ENCODE measurements around the gene MX2. TPM values are rescaled to one million over a fixed set of nuclear protein-coding genes. Genes with fewer than 3 reads are reported as not detected.
A peak's percentile ranks its signal among the peaks of the same experiment; 100 is the strongest.

MX2 gene
- polyA plus RNA-seq, 2 donors: 4.2 to 5.7 TPM

DNA sequence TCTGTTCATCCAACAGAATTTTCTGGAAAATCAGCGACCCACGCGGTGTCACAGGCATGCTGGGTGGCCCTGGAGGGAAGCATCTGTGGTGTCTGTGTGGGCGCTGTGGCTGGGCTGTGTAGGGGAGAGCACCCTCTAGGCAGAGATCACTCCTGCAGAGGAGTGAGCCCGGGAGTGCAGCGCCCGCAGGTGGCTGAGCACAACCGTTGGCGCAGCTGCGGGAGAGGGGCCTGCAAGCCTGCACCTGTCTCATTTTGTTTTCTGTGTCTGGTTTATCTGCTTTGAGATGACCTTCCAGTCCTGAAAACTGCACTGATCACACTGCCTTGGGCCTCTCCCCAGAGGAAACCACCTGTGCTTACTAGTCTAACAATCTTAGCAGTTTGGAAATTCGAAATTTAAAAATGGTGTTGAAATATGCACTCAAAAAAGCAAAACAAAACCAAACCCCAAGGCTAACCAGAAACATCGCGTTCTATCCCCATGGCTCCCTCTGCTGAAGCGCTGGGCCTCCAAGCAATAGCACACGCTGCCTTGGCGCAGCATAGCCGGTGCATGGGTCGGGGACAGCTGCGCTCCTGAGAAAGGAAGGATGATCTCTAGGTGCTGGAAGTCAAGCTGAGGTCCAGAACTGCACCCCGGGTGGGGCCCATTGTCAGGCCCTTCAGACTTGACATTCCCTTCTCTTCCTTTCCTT is 40.5 kb upstream of the MX2 start:
- no peaks in the 10 kb centered on the region for H3K27me3 ChIP-seq (ENCODE audit: control insufficient read depth in 1 of 2, insufficient read depth in 2 of 2, low read length in 2 of 2)
- H3K27ac ChIP-seq (ENCODE audit: low read depth in 2 of 2, low read length in 1 of 2): peak overlapping the region in 1 of 2 donors; percentile 36
- H3K4me3 ChIP-seq (ENCODE audit: low read depth in 1 of 2, low read length in 2 of 2): no peak overlapping the region
- 66 to 72% methylated on average over 20 of the region's 20 CpGs for WGBS, 2 donors
- H3K36me3 ChIP-seq (ENCODE audit: control insufficient read depth in 2 of 2, insufficient read depth in 2 of 2, low read length in 1 of 2): no peaks in the 10 kb centered on the region
- no peaks in the 10 kb centered on the region for H3K9me3 ChIP-seq (ENCODE audit: control insufficient read depth in 2 of 2, insufficient read depth in 1 of 2, low read depth in 1 of 2, low read length in 1 of 2)
- H3K4me1 ChIP-seq (ENCODE audit: control insufficient read depth in 2 of 2, insufficient read depth in 2 of 2, low read length in 1 of 2): peaks cover 6 to 30% of the 10 kb centered on the region in 2 donors

DNA sequence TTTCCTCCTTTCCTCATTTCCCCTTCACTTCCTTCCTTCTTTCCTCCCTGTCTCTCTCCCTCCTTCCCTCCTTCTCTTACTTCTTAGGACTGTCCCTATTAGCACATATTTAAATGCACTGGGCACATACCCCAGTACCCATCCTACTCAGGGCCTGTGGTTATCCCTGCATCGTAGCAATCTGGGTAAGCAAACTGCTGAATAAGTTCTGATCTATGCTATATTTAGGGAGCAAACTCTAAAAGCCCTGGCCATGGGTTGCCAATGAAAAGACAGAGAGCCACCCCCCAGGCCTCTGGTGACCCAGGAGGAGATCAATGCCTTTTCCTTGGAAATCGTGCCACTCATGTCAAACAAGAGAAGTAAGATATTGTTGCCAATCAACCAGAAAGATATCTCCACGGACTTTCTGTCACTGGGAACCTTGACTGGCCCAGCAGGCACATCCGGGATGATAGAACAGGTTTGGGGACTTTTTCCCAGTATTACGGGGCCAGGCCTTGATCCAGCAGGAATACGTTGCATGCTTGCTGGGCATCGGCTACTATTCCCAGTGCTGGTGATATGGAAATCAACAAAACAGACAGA is 39.8 kb upstream of the MX2 start:
- Histone ChIP-seq H3K36me3 (ENCODE audit: control insufficient read depth in 2 of 2, insufficient read depth in 2 of 2, low read length in 1 of 2) (no peaks in the 10 kb centered on the region), H3K9me3 (ENCODE audit: control insufficient read depth in 2 of 2, insufficient read depth in 1 of 2, low read depth in 1 of 2, low read length in 1 of 2) (no peaks in the 10 kb centered on the region), H3K4me1 (ENCODE audit: control insufficient read depth in 2 of 2, insufficient read depth in 2 of 2, low read length in 1 of 2) (peaks cover 4 to 31% of the 10 kb centered on the region in 2 donors), H3K4me3 (ENCODE audit: low read depth in 1 of 2, low read length in 2 of 2) (no peak overlapping the region), H3K27me3 (ENCODE audit: control insufficient read depth in 1 of 2, insufficient read depth in 2 of 2, low read length in 2 of 2) (no peaks in the 10 kb centered on the region), H3K27ac (ENCODE audit: low read depth in 2 of 2, low read length in 1 of 2) (no peak overlapping the region)
- 52 to 56% methylated on average over 7 of the region's 7 CpGs for WGBS, 2 donors

DNA sequence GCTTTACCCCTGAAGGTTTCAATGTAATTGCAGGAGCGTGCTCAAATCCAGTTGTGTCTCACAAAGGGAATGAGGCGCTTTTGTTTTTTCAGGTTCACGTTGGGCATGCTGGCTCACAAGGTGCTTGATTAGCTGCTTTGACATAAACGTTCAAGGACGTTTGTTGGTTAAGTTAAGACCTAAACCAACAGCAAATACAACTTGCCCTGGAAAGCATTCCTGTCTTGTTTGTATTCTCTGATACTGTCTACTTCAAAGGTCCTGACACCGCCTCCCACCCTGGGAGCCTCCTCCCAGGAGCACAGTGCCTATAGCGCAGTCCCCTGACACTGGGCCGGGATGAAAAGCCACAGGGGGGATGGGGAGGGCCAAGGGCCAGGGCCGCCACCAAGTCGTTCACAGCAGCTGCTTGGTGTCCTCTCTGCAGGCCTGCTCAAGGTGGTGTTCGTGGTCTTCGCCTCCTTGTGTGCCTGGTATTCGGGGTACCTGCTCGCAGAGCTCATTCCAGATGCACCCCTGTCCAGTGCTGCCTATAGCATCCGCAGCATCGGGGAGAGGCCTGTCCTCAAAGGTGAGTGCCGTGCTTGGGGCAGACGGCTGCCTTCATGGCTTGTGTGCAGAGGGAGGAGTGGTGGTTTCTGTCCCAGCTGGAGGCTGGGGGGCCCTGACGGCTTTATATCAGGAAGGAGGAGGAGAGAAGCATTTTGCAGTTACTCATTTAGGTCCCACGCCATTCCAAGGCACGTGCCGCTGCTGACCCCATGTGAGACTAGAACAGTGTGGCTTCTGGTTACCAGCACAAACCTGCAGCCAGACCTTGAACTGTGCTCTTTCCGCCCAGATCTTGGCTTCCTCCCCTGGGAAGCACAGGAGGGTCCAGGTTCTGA is 39.1 kb upstream of the MX2 start:
- H3K4me3 ChIP-seq (ENCODE audit: low read depth in 1 of 2, low read length in 2 of 2): no peak overlapping the region
- no peak overlapping the region for H3K27ac ChIP-seq (ENCODE audit: low read depth in 2 of 2, low read length in 1 of 2)
- H3K4me1 ChIP-seq (ENCODE audit: control insufficient read depth in 2 of 2, insufficient read depth in 2 of 2, low read length in 1 of 2): peaks cover 3 to 31% of the 10 kb centered on the region in 2 donors
- H3K36me3 ChIP-seq (ENCODE audit: control insufficient read depth in 2 of 2, insufficient read depth in 2 of 2, low read length in 1 of 2): no peaks in the 10 kb centered on the region
- 71 to 81% methylated on average over 23 of the region's 23 CpGs for WGBS, 2 donors
- H3K9me3 ChIP-seq (ENCODE audit: control insufficient read depth in 2 of 2, insufficient read depth in 1 of 2, low read depth in 1 of 2, low read length in 1 of 2): no peaks in the 10 kb centered on the region
- no peaks in the 10 kb centered on the region for H3K27me3 ChIP-seq (ENCODE audit: control insufficient read depth in 1 of 2, insufficient read depth in 2 of 2, low read length in 2 of 2)

DNA sequence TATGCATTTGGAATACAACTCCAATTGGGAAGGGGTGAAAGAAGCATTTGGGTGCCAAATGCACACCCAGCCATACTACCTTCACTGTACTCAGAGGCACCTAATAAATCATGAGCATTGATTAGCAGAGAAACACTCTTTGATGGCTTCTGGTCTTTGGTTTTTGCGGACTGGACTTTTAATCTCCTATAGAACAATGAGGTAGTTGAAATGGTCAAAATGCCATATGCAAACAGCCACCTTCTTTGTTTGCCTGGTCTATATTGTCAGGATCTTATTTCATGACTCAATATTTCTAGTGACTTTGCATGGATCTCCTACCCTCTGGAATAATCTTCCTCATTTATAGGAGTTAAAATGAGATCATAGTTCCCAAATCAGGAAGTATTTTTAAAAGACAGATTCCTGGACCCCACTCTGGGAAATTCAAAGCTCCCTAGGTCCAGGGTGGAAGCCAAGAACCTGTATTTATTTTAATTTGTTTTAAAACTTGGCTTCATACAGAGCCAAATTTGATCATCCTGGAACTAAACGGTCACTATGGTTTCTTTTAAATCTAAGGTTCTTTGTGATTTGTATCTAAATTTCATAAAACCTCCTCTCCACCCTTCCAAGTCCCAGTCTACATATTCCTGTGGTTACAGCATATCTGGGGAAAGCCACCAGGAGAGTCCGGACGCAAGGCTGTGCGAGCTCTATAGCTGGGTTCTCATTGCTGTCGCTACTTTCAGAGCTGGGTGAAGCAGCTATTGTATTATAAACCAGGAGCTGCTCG is 36.5 kb upstream of the MX2 start:
- no peaks in the 10 kb centered on the region for H3K9me3 ChIP-seq (ENCODE audit: control insufficient read depth in 2 of 2, insufficient read depth in 1 of 2, low read depth in 1 of 2, low read length in 1 of 2)
- WGBS, 2 donors: 77 to 85% methylated on average over 7 of the region's 7 CpGs
- no peaks in the 10 kb centered on the region for H3K36me3 ChIP-seq (ENCODE audit: control insufficient read depth in 2 of 2, insufficient read depth in 2 of 2, low read length in 1 of 2)
- H3K4me3 ChIP-seq (ENCODE audit: low read depth in 1 of 2, low read length in 2 of 2): no peak overlapping the region
- H3K27ac ChIP-seq (ENCODE audit: low read depth in 2 of 2, low read length in 1 of 2): no peak overlapping the region
- peaks cover 3 to 26% of the 10 kb centered on the region in 2 donors for H3K4me1 ChIP-seq (ENCODE audit: control insufficient read depth in 2 of 2, insufficient read depth in 2 of 2, low read length in 1 of 2)
- no peaks in the 10 kb centered on the region for H3K27me3 ChIP-seq (ENCODE audit: control insufficient read depth in 1 of 2, insufficient read depth in 2 of 2, low read length in 2 of 2)

DNA sequence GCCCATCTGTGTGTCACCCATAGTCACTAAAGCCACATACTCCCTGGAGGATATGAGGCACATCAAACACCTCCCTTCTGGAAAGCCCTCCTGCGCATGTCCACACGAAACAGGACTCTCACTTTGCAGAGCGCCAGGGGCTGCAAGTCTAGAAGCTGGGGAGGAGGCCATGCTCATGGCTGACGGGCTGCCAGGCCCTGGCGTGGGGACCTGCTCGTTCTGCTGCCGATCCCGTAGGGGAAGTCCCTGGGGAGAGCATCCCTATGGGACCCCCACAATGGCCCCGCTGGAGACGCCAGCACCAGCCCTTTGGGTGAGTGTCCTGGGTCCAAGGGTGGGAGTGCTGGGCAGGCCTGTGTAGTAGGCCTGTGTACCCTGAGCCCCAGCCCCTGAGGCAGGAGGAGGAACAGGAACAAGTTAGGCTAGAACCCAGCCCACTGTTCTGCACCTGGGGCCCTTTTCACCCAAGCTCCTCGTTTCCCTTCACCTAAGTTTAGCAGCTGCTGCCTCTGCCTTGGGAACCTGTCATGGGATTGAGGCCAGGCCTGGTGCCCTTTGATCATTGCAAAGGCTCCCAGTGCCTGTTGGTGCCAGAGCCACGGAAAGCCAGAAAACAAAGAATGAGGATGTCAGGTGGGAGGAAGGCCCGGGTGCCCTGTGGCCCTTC is 35.3 kb upstream of the MX2 start:
- H3K4me3 ChIP-seq (ENCODE audit: low read depth in 1 of 2, low read length in 2 of 2): no peak overlapping the region
- no peaks in the 10 kb centered on the region for H3K9me3 ChIP-seq (ENCODE audit: control insufficient read depth in 2 of 2, insufficient read depth in 1 of 2, low read depth in 1 of 2, low read length in 1 of 2)
- no peak overlapping the region for H3K27ac ChIP-seq (ENCODE audit: low read depth in 2 of 2, low read length in 1 of 2)
- H3K27me3 ChIP-seq (ENCODE audit: control insufficient read depth in 1 of 2, insufficient read depth in 2 of 2, low read length in 2 of 2): no peaks in the 10 kb centered on the region
- H3K4me1 ChIP-seq (ENCODE audit: control insufficient read depth in 2 of 2, insufficient read depth in 2 of 2, low read length in 1 of 2): peaks cover 3 to 15% of the 10 kb centered on the region in 2 donors
- WGBS, 2 donors: 78% methylated on average over 13 of the region's 13 CpGs
- no peaks in the 10 kb centered on the region for H3K36me3 ChIP-seq (ENCODE audit: control insufficient read depth in 2 of 2, insufficient read depth in 2 of 2, low read length in 1 of 2)

DNA sequence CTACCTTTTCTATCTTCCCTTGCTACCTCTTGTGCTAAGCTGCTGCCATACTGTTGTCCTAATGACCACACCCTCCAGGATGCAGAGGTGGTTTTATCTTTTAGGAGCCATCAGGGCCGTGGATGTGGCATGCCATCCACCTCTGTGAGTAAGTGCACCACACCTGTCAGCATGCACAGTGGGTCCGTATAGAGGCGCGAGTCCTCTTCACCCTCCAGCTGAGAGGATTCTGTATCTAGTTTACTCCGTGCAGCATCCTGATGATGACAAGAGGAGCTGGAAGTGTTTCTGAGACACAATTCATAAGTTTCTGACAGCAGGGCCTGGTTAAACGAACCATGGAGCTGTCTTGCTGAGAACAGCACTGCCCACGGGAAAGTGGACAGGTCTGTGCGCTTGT is 34.1 kb upstream of the MX2 start:
- Histone ChIP-seq H3K36me3 (ENCODE audit: control insufficient read depth in 2 of 2, insufficient read depth in 2 of 2, low read length in 1 of 2) (no peaks in the 10 kb centered on the region), H3K27me3 (ENCODE audit: control insufficient read depth in 1 of 2, insufficient read depth in 2 of 2, low read length in 2 of 2) (no peaks in the 10 kb centered on the region), H3K4me3 (ENCODE audit: low read depth in 1 of 2, low read length in 2 of 2) (no peak overlapping the region), H3K9me3 (ENCODE audit: control insufficient read depth in 2 of 2, insufficient read depth in 1 of 2, low read depth in 1 of 2, low read length in 1 of 2) (no peaks in the 10 kb centered on the region), H3K27ac (ENCODE audit: low read depth in 2 of 2, low read length in 1 of 2) (no peak overlapping the region), H3K4me1 (ENCODE audit: control insufficient read depth in 2 of 2, insufficient read depth in 2 of 2, low read length in 1 of 2) (peaks cover 0 to 9% of the 10 kb centered on the region in 2 donors)
- WGBS, 2 donors: 86 to 87% methylated on average over 8 of the region's 8 CpGs

DNA sequence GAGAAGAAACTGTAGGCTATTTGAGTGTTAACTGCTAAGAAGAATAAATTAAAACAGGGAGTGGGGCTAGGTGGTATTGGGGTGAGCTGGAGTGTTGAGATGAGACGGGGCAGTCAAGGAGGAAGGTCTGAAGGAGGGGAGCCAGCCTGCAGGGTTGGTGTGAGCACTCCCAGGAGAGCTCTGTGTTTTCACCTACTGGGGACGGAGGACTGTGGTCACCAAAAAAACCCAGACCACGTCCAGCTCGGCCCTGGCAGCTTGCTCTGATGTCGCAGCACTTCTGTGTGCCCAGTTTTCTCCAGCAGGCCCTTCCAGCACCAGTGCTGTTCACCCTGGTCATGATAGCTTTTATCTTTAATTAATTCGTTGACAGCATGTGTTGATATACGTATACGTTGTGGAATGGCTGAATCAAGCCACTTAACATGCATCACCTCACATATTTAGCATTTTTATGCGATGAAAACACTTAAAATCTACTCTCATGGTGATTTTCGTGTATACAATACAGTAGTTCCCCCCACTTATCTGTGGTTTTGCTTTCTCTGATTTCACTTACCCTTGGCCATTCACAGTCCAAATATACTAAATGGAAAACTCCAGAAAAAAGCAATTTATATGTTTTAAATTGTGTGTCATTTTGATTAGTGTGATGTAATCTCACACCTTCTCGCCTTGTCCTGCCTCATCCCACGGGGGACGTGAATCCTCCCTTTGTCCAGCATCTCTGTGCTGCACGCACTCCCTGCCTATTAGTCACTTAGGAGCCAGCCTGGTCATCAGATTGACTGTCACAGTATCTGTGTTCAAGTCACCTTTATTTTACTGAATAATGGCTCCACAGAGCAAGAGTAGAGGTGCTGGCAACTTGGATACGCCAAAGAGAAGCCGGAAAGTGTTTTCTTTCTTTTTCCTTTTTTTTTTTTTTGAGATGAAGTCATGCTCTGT is 32.9 kb upstream of the MX2 start:
- Histone ChIP-seq H3K4me3 (ENCODE audit: low read depth in 1 of 2, low read length in 2 of 2) (no peak overlapping the region), H3K27ac (ENCODE audit: low read depth in 2 of 2, low read length in 1 of 2) (no peak overlapping the region), H3K36me3 (ENCODE audit: control insufficient read depth in 2 of 2, insufficient read depth in 2 of 2, low read length in 1 of 2) (no peaks in the 10 kb centered on the region), H3K9me3 (ENCODE audit: control insufficient read depth in 2 of 2, insufficient read depth in 1 of 2, low read depth in 1 of 2, low read length in 1 of 2) (no peaks in the 10 kb centered on the region), H3K27me3 (ENCODE audit: control insufficient read depth in 1 of 2, insufficient read depth in 2 of 2, low read length in 2 of 2) (no peaks in the 10 kb centered on the region), H3K4me1 (ENCODE audit: control insufficient read depth in 2 of 2, insufficient read depth in 2 of 2, low read length in 1 of 2) (peaks cover 0 to 6% of the 10 kb centered on the region in 2 donors)
- 85 to 86% methylated on average over 16 of the region's 16 CpGs for WGBS, 2 donors

DNA sequence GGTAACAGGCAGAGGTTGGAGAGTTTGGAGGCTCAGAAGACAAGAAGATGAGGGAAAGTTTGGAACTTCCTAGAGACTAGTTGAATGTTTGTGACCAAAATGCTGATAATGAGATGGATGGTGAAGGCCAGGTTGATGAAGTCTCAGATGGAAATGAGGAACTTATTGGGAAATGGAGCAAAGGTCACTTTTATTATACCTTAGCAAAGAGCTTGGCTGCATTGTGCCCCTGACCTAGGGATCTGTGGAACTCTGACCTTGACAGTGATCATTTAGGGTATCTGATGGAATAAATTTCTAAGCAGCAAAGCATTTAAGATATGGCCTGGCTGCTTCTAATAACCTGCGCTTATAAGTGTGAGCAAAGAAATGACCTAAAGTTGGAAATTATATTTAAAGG is 28.1 kb upstream of the MX2 start:
- H3K27ac ChIP-seq (ENCODE audit: low read depth in 2 of 2, low read length in 1 of 2): no peak overlapping the region
- no peaks in the 10 kb centered on the region for H3K27me3 ChIP-seq (ENCODE audit: control insufficient read depth in 1 of 2, insufficient read depth in 2 of 2, low read length in 2 of 2)
- peaks cover 0 to 3% of the 10 kb centered on the region in 2 donors for H3K9me3 ChIP-seq (ENCODE audit: control insufficient read depth in 2 of 2, insufficient read depth in 1 of 2, low read depth in 1 of 2, low read length in 1 of 2)
- WGBS, 2 donors: 89 to 99% methylated on average over 1 of the region's 1 CpG
- no peaks in the 10 kb centered on the region for H3K4me1 ChIP-seq (ENCODE audit: control insufficient read depth in 2 of 2, insufficient read depth in 2 of 2, low read length in 1 of 2)
- no peak overlapping the region for H3K4me3 ChIP-seq (ENCODE audit: low read depth in 1 of 2, low read length in 2 of 2)
- no peaks in the 10 kb centered on the region for H3K36me3 ChIP-seq (ENCODE audit: control insufficient read depth in 2 of 2, insufficient read depth in 2 of 2, low read length in 1 of 2)

Measured in esophagus (tissue), 2 donors.